GM03348 (cell line): ENCODE results near the gene TMSB10.

ENCODE experiments used
- DNase-seq: peaks from one replicate; pipeline ENCODE4 v3.0.0; 2012; ENCODE audit warnings: low spot score

Gene TMSB10

GRCh38 chr2:84880645-84881521, 24.6 kb upstream of the TMSB10 start, which contains the start of gene TRABD2A:
TSS of gene TRABD2A (minus strand) at chr2:84881084. CDS start at chr2:84881039, 45 bp downstream.
- DNase-seq, result peak; percentile 32

- DNase-seq, result peak; percentile 79
These were observed 23.7 kb upstream of the TMSB10 start for GRCh38 chr2:84881581-84882413.

- no peak for DNase-seq
These were observed 23.1 kb upstream of the TMSB10 start for GRCh38 chr2:84882414-84882738.

- no peak for DNase-seq
These were observed 22.5 kb upstream of the TMSB10 start for GRCh38 chr2:84882775-84883550.

GRCh38 chr2:84884449-84884848, 21.0 kb upstream of the TMSB10 start:
- DNase-seq, result no peak

- no peak for DNase-seq
These were observed 20.3 kb upstream of the TMSB10 start for GRCh38 chr2:84885111-84885510.

- no peak for DNase-seq
These were observed 18.7 kb upstream of the TMSB10 start for GRCh38 chr2:84886791-84887190.

GRCh38 chr2:84888401-84889276, 16.8 kb upstream of the TMSB10 start:
- peak; percentile 42 for DNase-seq

- no peak for DNase-seq
These were observed 16.1 kb upstream of the TMSB10 start for GRCh38 chr2:84889332-84889731.

GRCh38 chr2:84891355-84892010, 14.0 kb upstream of the TMSB10 start:
- no peak for DNase-seq

GRCh38 chr2:84894131-84894586, 11.3 kb upstream of the TMSB10 start:
- no peak for DNase-seq

GRCh38 chr2:84894758-84895520, 10.5 kb upstream of the TMSB10 start:
- peak; percentile 20 for DNase-seq

- DNase-seq, result no peak
These were observed 8.9 kb upstream of the TMSB10 start for GRCh38 chr2:84896567-84896966.

GRCh38 chr2:84897773-84898172, 7.7 kb upstream of the TMSB10 start:
- no peak for DNase-seq

- DNase-seq, result no peak
These were observed 5.9 kb upstream of the TMSB10 start for GRCh38 chr2:84899304-84900204.

- no peak for DNase-seq
These were observed 4.5 kb upstream of the TMSB10 start for GRCh38 chr2:84900971-84901370.

GRCh38 chr2:84901593-84902120, 3.8 kb upstream of the TMSB10 start:
- DNase-seq, result peak; percentile 34

- no peak for DNase-seq
These were observed 2.9 kb upstream of the TMSB10 start for GRCh38 chr2:84902526-84902925.

GRCh38 chr2:84904151-84904550, 1.3 kb upstream of the TMSB10 start:
- DNase-seq, result no peak
